ENCODE data around the gene COCH. TPM values are rescaled to one million over a fixed set of nuclear protein-coding genes. Genes with fewer than 3 reads are reported as not detected.

Gene COCH
- 3.0 TPM for polyA plus RNA-seq (2012; ENCODE audit: low read depth, missing spikeins)

DNA sequence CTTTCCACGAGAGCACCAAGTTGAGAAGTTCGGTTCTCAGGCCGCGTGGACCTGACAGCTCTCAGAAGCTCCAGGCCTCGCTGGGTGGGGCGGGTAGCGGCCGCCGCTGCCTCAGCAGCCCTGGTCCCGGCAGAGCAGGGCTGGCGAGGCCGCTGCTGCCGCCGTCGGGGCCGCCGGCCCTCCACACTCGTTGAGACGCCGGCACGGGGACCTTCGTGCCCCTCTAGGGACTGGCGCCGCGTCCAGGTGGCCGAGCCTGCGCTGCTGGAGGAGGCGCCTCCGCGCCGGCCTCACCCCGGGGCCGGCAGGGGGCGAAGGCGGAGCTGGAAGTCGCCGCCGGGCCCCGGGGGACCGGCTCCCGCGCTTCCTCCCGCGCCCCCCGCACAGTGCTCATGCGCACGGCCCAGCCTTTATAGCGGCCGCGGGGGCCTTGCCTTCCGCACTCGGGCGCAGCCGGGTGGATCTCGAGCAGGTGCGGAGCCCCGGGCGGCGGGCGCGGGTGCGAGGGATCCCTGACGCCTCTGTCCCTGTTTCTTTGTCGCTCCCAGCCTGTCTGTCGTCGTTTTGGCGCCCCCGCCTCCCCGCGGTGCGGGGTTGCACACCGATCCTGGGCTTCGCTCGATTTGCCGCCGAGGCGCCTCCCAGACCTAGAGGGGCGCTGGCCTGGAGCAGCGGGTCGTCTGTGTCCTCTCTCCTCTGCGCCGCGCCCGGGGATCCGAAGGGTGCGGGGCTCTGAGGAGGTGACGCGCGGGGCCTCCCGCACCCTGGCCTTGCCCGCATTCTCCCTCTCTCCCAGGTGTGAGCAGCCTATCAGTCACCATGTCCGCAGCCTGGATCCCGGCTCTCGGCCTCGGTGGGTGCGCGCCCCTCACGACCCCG lies at the start of gene COCH:
Gene COCH, plus strand, starts transcription at position 440 of the 879 bp plus-strand sequence. Its CDS starts 380 bp downstream, at position 820.
- TF ChIP-seq PAX5 (IDR thresholded peaks at IDR 0.05; ENCODE audit: insufficient read depth, low read length, severe bottlenecking) (no peak), POLR2AphosphoS5 (IDR thresholded peaks at IDR 0.05; ENCODE audit: low read depth, low read length) (no peak), SPI1 (IDR thresholded peaks at IDR 0.05; ENCODE audit: low read depth, low read length) (no peak), POU2F2 (IDR thresholded peaks at IDR 0.05; ENCODE audit: low read depth, low read length) (no peak), TAF1 (IDR thresholded peaks at IDR 0.05; ENCODE audit: low read depth, low read length) (no peak), POLR2A (IDR thresholded peaks at IDR 0.05; ENCODE audit: low read depth, low read length) (no peak)
- peak; percentile 84 for FAIRE-seq
- DNase-seq (ENCODE audit: insufficient read length, low spot score) = peak; percentile 53

DNA sequence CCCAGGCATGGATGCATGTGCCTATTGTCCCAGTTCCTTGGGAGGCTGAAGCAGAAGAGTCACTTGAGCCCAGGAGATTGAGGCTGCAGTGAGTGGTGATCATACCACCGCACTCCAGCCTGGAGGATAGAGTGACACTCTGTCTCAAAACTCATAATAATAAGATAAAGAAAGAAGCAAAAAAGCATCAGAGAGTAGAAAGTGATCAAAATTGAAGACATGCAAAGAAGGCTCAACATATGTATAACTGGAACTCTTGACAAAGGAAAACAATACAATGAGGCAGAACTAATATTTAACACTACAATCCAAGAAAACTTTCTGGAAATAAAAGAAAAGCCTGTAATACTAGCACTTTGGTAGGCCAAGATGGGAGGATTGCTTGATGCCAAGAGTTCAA lies 48.3 kb upstream of the COCH start:
- TF ChIP-seq POLR2A (IDR thresholded peaks at IDR 0.05; ENCODE audit: low read depth, low read length) (no peak), POU2F2 (IDR thresholded peaks at IDR 0.05; ENCODE audit: low read depth, low read length) (no peak), PAX5 (IDR thresholded peaks at IDR 0.05; ENCODE audit: insufficient read depth, low read length, severe bottlenecking) (no peak), SPI1 (IDR thresholded peaks at IDR 0.05; ENCODE audit: low read depth, low read length) (no peak), POLR2AphosphoS5 (IDR thresholded peaks at IDR 0.05; ENCODE audit: low read depth, low read length) (no peak), TAF1 (IDR thresholded peaks at IDR 0.05; ENCODE audit: low read depth, low read length) (no peak)
- FAIRE-seq (no peak), DNase-seq (ENCODE audit: insufficient read length, low spot score) (no peak)

DNA sequence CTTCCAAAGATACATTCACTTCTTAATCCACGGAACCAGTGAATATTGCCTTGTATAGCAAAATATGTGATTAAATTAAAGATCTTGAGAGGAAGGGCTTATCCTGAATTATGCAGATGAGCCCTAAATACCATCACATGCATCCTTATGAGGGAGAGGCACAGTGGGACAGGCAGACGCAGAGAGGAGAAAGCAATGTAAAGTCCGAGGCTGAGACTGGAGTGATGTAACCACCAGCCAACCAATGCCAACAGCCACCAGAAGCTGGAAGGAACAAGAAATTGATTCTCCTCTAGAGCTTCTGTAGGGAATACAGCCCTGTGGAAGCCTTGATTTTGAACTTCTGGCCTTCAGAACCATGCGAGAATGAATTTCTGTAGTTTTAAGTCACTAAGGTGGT lies 44.5 kb upstream of the COCH start:
- DNase-seq (ENCODE audit: insufficient read length, low spot score) = no peak
- no peak for FAIRE-seq
- TF ChIP-seq SPI1 (IDR thresholded peaks at IDR 0.05; ENCODE audit: low read depth, low read length) (no peak), TAF1 (IDR thresholded peaks at IDR 0.05; ENCODE audit: low read depth, low read length) (no peak), POLR2A (IDR thresholded peaks at IDR 0.05; ENCODE audit: low read depth, low read length) (no peak), PAX5 (IDR thresholded peaks at IDR 0.05; ENCODE audit: insufficient read depth, low read length, severe bottlenecking) (no peak)

DNA sequence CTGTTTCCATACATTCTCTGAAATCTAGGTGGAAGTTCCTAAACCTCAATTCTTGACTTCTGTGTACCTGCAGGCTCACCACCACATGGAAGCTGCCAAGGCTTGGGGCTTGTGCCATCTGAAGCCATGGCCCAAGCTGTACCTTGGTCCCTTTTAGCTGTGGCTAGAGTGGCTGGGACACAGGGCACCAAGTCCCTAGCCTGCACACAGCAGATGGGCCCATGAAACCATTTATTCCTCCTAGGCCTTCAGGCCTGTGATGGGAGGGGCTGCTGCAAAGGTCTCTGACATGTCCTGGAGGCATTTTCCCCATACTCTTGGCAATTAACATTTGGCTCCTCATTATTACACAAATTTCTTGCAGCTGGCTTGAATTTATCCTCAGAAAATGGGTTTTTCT lies 40.0 kb upstream of the COCH start:
- no peak for FAIRE-seq
- TF ChIP-seq POU2F2 (IDR thresholded peaks at IDR 0.05; ENCODE audit: low read depth, low read length) (no peak), PAX5 (IDR thresholded peaks at IDR 0.05; ENCODE audit: insufficient read depth, low read length, severe bottlenecking) (no peak), POLR2A (IDR thresholded peaks at IDR 0.05; ENCODE audit: low read depth, low read length) (no peak), TAF1 (IDR thresholded peaks at IDR 0.05; ENCODE audit: low read depth, low read length) (no peak), SPI1 (IDR thresholded peaks at IDR 0.05; ENCODE audit: low read depth, low read length) (no peak), POLR2AphosphoS5 (IDR thresholded peaks at IDR 0.05; ENCODE audit: low read depth, low read length) (no peak)
- DNase-seq (ENCODE audit: insufficient read length, low spot score) = no peak

DNA sequence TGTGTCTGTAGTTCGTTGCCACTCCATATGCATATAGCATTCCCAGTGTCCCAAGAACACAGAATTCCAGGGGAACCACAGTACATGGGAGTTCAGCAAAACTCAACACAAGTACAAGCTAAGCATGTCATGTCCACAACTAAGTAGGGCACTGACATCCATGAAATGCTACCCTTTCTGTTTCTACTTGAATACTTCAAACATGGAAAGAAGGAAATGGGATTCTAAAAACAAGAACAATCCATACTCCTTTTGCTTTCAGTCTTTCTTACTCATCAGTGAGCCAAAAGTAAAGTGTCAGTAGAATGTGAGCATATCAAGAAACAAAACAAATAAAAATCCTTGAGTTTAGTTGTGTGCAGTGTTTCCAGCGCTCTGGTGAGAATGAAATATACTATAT lies 36.0 kb upstream of the COCH start:
- no peak for FAIRE-seq
- TF ChIP-seq SPI1 (IDR thresholded peaks at IDR 0.05; ENCODE audit: low read depth, low read length) (no peak), POU2F2 (IDR thresholded peaks at IDR 0.05; ENCODE audit: low read depth, low read length) (no peak), PAX5 (IDR thresholded peaks at IDR 0.05; ENCODE audit: insufficient read depth, low read length, severe bottlenecking) (no peak), POLR2AphosphoS5 (IDR thresholded peaks at IDR 0.05; ENCODE audit: low read depth, low read length) (no peak), POLR2A (IDR thresholded peaks at IDR 0.05; ENCODE audit: low read depth, low read length) (no peak), TAF1 (IDR thresholded peaks at IDR 0.05; ENCODE audit: low read depth, low read length) (no peak)
- DNase-seq (ENCODE audit: insufficient read length, low spot score) = no peak

DNA sequence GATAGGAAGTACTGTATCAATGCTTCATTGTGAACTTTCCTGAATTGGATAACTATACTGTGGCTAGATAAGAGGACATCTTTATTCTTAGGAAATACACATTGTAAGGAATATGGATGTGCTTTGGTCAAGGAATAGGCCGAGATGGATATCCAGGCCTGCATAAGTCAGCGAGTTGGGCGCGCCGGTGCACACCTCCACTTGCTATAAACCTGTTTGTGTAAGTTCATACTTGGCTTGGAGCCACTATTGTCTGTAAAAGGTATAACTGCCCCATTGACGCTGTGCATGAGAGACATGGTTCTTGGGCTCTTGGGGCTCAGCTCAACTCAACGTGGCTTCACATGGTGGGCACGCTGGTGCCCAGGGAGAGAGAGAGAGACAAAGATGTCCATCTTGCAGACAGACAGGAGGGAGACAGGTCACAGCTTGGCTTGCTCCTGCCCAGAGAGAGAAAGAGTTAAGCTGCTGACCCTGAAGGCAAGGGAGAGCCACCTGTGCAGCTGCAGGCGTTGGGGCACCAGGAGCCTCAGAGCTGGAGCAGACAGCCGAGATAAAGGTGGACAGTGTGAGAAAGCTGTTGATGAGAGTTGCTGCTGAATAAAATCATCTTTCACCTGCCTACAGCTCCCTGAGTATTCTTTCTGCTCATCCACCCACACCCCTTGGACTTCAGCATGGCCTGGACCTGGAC lies 34.1 kb upstream of the COCH start:
- TF ChIP-seq POLR2AphosphoS5 (IDR thresholded peaks at IDR 0.05; ENCODE audit: low read depth, low read length) (no peak), TAF1 (IDR thresholded peaks at IDR 0.05; ENCODE audit: low read depth, low read length) (no peak), POU2F2 (IDR thresholded peaks at IDR 0.05; ENCODE audit: low read depth, low read length) (no peak), SPI1 (IDR thresholded peaks at IDR 0.05; ENCODE audit: low read depth, low read length) (no peak), POLR2A (IDR thresholded peaks at IDR 0.05; ENCODE audit: low read depth, low read length) (no peak), PAX5 (IDR thresholded peaks at IDR 0.05; ENCODE audit: insufficient read depth, low read length, severe bottlenecking) (no peak)
- FAIRE-seq = no peak
- DNase-seq (ENCODE audit: insufficient read length, low spot score) = no peak

DNA sequence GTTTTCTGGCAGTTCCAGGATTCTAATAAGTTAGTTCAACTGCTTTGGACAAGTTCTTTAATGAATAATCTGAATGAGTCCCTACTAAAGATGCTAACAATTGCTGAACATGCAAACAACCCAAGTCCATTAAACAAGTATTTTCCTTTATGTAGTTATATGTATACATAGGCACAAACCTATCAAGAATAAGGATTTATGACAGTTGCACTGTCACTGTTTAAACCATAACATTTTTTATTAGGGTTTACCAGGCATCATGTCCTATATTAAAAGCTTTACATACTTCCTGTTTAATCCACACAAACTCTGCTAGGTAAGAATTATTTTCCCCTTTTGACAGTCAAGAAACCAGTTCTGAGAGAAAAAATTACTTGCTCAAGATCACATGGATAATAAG lies 31.9 kb upstream of the COCH start:
- FAIRE-seq (no peak), DNase-seq (ENCODE audit: insufficient read length, low spot score) (no peak)
- TF ChIP-seq PAX5 (IDR thresholded peaks at IDR 0.05; ENCODE audit: insufficient read depth, low read length, severe bottlenecking) (no peak), TAF1 (IDR thresholded peaks at IDR 0.05; ENCODE audit: low read depth, low read length) (no peak), POLR2A (IDR thresholded peaks at IDR 0.05; ENCODE audit: low read depth, low read length) (no peak), POU2F2 (IDR thresholded peaks at IDR 0.05; ENCODE audit: low read depth, low read length) (no peak), POLR2AphosphoS5 (IDR thresholded peaks at IDR 0.05; ENCODE audit: low read depth, low read length) (no peak), SPI1 (IDR thresholded peaks at IDR 0.05; ENCODE audit: low read depth, low read length) (no peak)

DNA sequence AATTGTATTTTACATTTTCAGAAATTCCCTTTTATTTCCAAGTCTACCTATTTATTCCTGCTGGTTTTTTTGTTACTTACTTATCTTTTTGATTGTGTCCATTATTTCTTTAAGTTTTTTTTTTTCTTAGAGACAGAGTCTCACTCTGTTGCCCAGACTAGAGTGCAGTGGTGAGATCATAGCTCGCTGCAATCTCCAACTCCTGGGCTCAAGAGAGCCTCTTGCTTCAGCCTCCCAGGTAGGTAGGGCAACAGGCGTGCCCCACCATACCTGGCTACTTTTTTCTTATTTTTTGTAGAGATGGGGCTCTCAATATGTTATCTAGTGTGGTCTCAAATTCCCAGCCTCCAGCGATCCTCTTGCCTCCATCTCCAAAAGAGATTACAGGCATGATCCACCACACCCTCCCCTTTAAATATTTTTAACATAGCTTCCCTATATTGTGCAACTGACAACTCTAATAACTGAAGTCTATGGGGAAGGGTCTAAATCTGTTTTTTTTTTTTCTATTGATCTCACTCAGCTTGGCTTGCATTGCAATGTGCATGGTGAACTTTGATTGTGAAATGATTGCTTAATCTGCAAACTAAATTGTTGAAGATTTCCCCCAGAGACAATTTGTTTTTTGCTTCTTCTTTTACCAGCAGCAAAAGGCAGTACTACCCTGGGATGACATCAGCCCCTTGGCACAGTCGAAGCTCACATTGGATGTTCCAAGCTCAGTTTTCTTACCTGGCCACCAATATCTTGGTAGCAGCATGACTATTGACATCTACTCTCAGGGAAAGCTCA lies 25.7 kb upstream of the COCH start:
- DNase-seq (ENCODE audit: insufficient read length, low spot score) (no peak), FAIRE-seq (peak; percentile 65)
- TF ChIP-seq POU2F2 (IDR thresholded peaks at IDR 0.05; ENCODE audit: low read depth, low read length) = no peak
- TF ChIP-seq POLR2A (IDR thresholded peaks at IDR 0.05; ENCODE audit: low read depth, low read length) = no peak
- TF ChIP-seq POLR2AphosphoS5 (IDR thresholded peaks at IDR 0.05; ENCODE audit: low read depth, low read length) = no peak
- no peak for TF ChIP-seq SPI1 (IDR thresholded peaks at IDR 0.05; ENCODE audit: low read depth, low read length)
- TF ChIP-seq PAX5 (IDR thresholded peaks at IDR 0.05; ENCODE audit: insufficient read depth, low read length, severe bottlenecking) = no peak
- no peak for TF ChIP-seq TAF1 (IDR thresholded peaks at IDR 0.05; ENCODE audit: low read depth, low read length)

All from GM12891 (cell line).